PFSK-1 (cell line): ENCODE results near the gene FBN2.
A peak's percentile ranks its signal among the peaks of the same experiment; 100 is the strongest.

Experiments
- FOXP2 ChIP-seq: optimal IDR thresholded peaks from 2 replicates; pipeline ENCODE3; 2011; ENCODE audit warnings: borderline replicate concordance, control low read depth, inconsistent platforms; ENCODE audit not compliant: insufficient read depth; ENCODE audit errors: extremely low read length, extremely low read depth
- POLR2AphosphoS5 ChIP-seq: IDR thresholded peaks from 2 replicates; pipeline ENCODE4 v1.6.1; 2012; ENCODE audit warnings: low read depth, mild to moderate bottlenecking, control low read depth, low read length, moderate library complexity
- REST ChIP-seq, 2 experiments: IDR thresholded peaks; 2 replicates each; pipeline versions ENCODE4 v1.6.1 to v1.8.0; 2011 to 2012; ENCODE audit warnings: low read depth in 2 of 2, low read length in 2 of 2, control low read depth in 1 of 2, inconsistent platforms in 1 of 2, mild to moderate bottlenecking in 1 of 2, moderate library complexity in 1 of 2; ENCODE audit not compliant: insufficient read depth in 1 of 2
- SIN3A ChIP-seq: IDR thresholded peaks from 2 replicates; pipeline ENCODE4 v1.6.1; 2012; ENCODE audit warnings: mild to moderate bottlenecking, low read length, moderate library complexity, borderline replicate concordance; ENCODE audit not compliant: insufficient read depth
- TAF1 ChIP-seq: IDR thresholded peaks from 2 replicates; pipeline ENCODE4 v1.6.1; 2012; ENCODE audit warnings: low read length, control low read depth, borderline replicate concordance; ENCODE audit not compliant: insufficient read depth

FBN2 gene

GRCh38 chr5:128252756-128253155, 285.3 kb downstream of the FBN2 start:
- TF ChIP-seq FOXP2 (no peak), REST (IDR thresholded peaks at IDR 0.05; ENCODE audit: insufficient read depth in 1 of 2, low read depth in 2 of 2, low read length in 2 of 2) (no peak), SIN3A (no peak), POLR2AphosphoS5 (no peak; the same call in 1 of the 2 replicates), TAF1 (no peak)

GRCh38 chr5:128252196-128252595, 285.8 kb downstream of the FBN2 start:
- peak; percentile 30; the same call in 1 of the 2 replicates for TF ChIP-seq POLR2AphosphoS5
- TF ChIP-seq SIN3A = no peak
- no peak for TF ChIP-seq TAF1
- no peak for TF ChIP-seq REST (IDR thresholded peaks at IDR 0.05; ENCODE audit: insufficient read depth in 1 of 2, low read depth in 2 of 2, low read length in 2 of 2)
- TF ChIP-seq FOXP2 = no peak

- TF ChIP-seq TAF1 (no peak), FOXP2 (no peak), REST (IDR thresholded peaks at IDR 0.05; ENCODE audit: insufficient read depth in 1 of 2, low read depth in 2 of 2, low read length in 2 of 2) (no peak), SIN3A (no peak), POLR2AphosphoS5 (no peak)
These were observed 292.1 kb downstream of the FBN2 start for GRCh38 chr5:128245974-128246373.

GRCh38 chr5:128243958-128244582, 294.0 kb downstream of the FBN2 start:
- no peak for TF ChIP-seq REST (IDR thresholded peaks at IDR 0.05; ENCODE audit: insufficient read depth in 1 of 2, low read depth in 2 of 2, low read length in 2 of 2)
- TF ChIP-seq SIN3A = no peak
- no peak for TF ChIP-seq FOXP2
- no peak for TF ChIP-seq TAF1
- TF ChIP-seq POLR2AphosphoS5 = no peak
